GM06990 (cell line): Measurements from ENCODE around the gene CCNG2.

ENCODE experiments used
- DNase-seq: peaks from one replicate; pipeline ENCODE4 v3.0.0-alpha.2; 2011; ENCODE audit not compliant: insufficient read length; ENCODE audit errors: extremely low read depth
- H3K27me3 ChIP-seq: replicated peaks from 2 replicates; pipeline ENCODE4 v1.6.0; 2011; ENCODE audit warnings: low read length; ENCODE audit not compliant: control insufficient read depth, insufficient read depth
- H3K36me3 ChIP-seq: 2 replicates; pipeline ENCODE4 v1.5.1; 2011; ENCODE audit warnings: low read length; ENCODE audit not compliant: control insufficient read depth, insufficient read depth
- H3K4me3 ChIP-seq: replicated peaks from 2 replicates; pipeline ENCODE4 v1.5.1; 2011; ENCODE audit warnings: low read depth, mild to moderate bottlenecking, control low read depth, low read length
- CTCF ChIP-seq: IDR thresholded peaks from 2 replicates; pipeline ENCODE4 v1.5.1; 2011; ENCODE audit warnings: low read length, control low read depth, mild to moderate bottlenecking, inconsistent platforms; ENCODE audit not compliant: insufficient read depth, poor library complexity, severe bottlenecking

CCNG2 gene

GRCh38 chr4:77149789-77150188, 7.2 kb upstream of the CCNG2 start:
- H3K36me3 ChIP-seq: no peaks in the 10 kb centered on the region
- DNase-seq: no peak
- no peak for TF ChIP-seq CTCF
- H3K4me3 ChIP-seq: no peak overlapping the region
- H3K27me3 ChIP-seq: no peaks in the 10 kb centered on the region

- no peaks in the 10 kb centered on the region for H3K27me3 ChIP-seq
- no peaks in the 10 kb centered on the region for H3K36me3 ChIP-seq
- no peak for TF ChIP-seq CTCF
- H3K4me3 ChIP-seq: no peak overlapping the region
- no peak for DNase-seq
Observed at GRCh38 chr4:77151241-77151640, 5.8 kb upstream of the CCNG2 start.

- no peak for DNase-seq
Observed at GRCh38 chr4:77152421-77152820, 4.6 kb upstream of the CCNG2 start.

GRCh38 chr4:77153006-77153405, 4.0 kb upstream of the CCNG2 start:
- no peak for TF ChIP-seq CTCF
- H3K4me3 ChIP-seq: no peak overlapping the region
- no peaks in the 10 kb centered on the region for H3K36me3 ChIP-seq
- H3K27me3 ChIP-seq: no peaks in the 10 kb centered on the region
- DNase-seq: no peak

More at GRCh38 chr4:77152421-77152820, 4.6 kb upstream of the CCNG2 start:
- Histone ChIP-seq H3K4me3 (no peak overlapping the region), H3K36me3 (no peaks in the 10 kb centered on the region), H3K27me3 (no peaks in the 10 kb centered on the region)
- no peak for TF ChIP-seq CTCF

GRCh38 chr4:77154065-77154464, 2.9 kb upstream of the CCNG2 start:
- no peaks in the 10 kb centered on the region for H3K36me3 ChIP-seq
- DNase-seq: no peak
- H3K4me3 ChIP-seq: no peak overlapping the region
- H3K27me3 ChIP-seq: no peaks in the 10 kb centered on the region
- TF ChIP-seq CTCF: no peak
